Measurements from ENCODE around the gene PRM3.

DNA sequence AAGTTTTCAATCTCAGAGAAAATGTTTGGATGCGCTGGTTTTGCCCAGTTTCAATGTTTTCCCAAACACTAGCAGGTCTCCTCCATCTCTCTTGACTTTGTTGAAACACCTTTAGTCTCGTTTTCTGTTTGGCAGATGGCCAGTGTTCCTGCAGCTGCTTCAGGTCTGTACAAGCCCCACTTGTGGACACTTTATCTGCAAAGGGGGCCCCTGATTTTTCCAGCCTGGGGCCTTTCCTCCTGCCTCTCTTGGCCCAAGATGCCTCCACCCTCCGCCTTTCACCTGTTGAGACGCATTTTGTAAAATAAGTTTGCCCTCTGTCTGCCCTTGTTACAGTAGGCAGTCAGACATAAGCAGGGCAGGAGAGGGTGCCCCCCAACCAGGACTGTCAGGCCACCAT, 29.5 kb upstream of the PRM3 start:
- TF ChIP-seq CTCF (IDR thresholded peaks at IDR 0.05; ENCODE audit: control extremely low read depth in 1 of 3, insufficient read depth in 1 of 3, low read depth in 1 of 3, low read length in 3 of 3) (no peak), POLR2A (IDR thresholded peaks at IDR 0.05; ENCODE audit: control extremely low read depth in 1 of 2, low read depth in 2 of 2, low read length in 2 of 2) (no peak), SRF (IDR thresholded peaks at IDR 0.05; ENCODE audit: low read depth, low read length) (no peak), ATF3 (IDR thresholded peaks at IDR 0.05; ENCODE audit: insufficient read depth, low read depth, low read length) (no peak)
